ENCODE data around the gene JARID2. TPM values are rescaled to one million over a fixed set of nuclear protein-coding genes. Genes with fewer than 3 reads are reported as not detected.

Gene JARID2
- total RNA-seq, 1 experiment from 2014 or later, result 6.0 TPM

GRCh38 chr6:15544321-15544900 lies 298.5 kb downstream of the JARID2 start:
- H3K4me1 ChIP-seq (ENCODE audit: control insufficient read depth, insufficient read depth, low read length), result no peaks in the 10 kb centered on the region
- no peak for TF ChIP-seq REST (IDR thresholded peaks at IDR 0.05; ENCODE audit: insufficient read depth in 1 of 2, low read depth in 2 of 2, low read length in 1 of 2)
- TF ChIP-seq TCF7L2 (IDR thresholded peaks at IDR 0.05; ENCODE audit: low read depth, low read length), result no peak
- no peak for TF ChIP-seq POLR2AphosphoS5 (IDR thresholded peaks at IDR 0.05; ENCODE audit: low read depth, low read length)
- TF ChIP-seq SIN3A (IDR thresholded peaks at IDR 0.05; ENCODE audit: borderline replicate concordance, insufficient read depth, low read depth, low read length), result no peak
- ATAC-seq, result no peak
- ChIA-PET CTCF (no interaction called here), POLR2A (no interaction called here)
- H3K27me3 ChIP-seq (ENCODE audit: control insufficient read depth, insufficient read depth, low read length), result no peaks in the 10 kb centered on the region
- H3K4me3 ChIP-seq (ENCODE audit: low read depth in 2 of 2, low read length in 2 of 2), result no peak overlapping the region
- H3K27ac ChIP-seq (ENCODE audit: low read length), result no peak overlapping the region
- in situ Hi-C loops (cut with HindIII; ENCODE audit: low pct_unique_long_range_greater_than_20kb, low sequenced_read_pairs) (no loop called here), intact Hi-C loops (cut with micrococcal nuclease; ENCODE audit: unreplicated experiment) (no loop called here)
- no peaks in the 10 kb centered on the region for H3K9me3 ChIP-seq (ENCODE audit: control insufficient read depth, insufficient read depth, low read depth, low read length)
- BruUV-seq (replicated peaks), result no TSS peak
- DNase-seq (ENCODE audit: low read depth, low spot score), result no peak
- H3K36me3 ChIP-seq (ENCODE audit: control insufficient read depth, insufficient read depth, low read length), result no peaks in the 10 kb centered on the region

- no peak overlapping the region for H3K27ac ChIP-seq (ENCODE audit: low read length)
- TF ChIP-seq REST (IDR thresholded peaks at IDR 0.05; ENCODE audit: insufficient read depth in 1 of 2, low read depth in 2 of 2, low read length in 1 of 2) (no peak), POLR2AphosphoS5 (IDR thresholded peaks at IDR 0.05; ENCODE audit: low read depth, low read length) (no peak), CTCF (IDR thresholded peaks at IDR 0.05) (no peak), TCF7L2 (IDR thresholded peaks at IDR 0.05; ENCODE audit: low read depth, low read length) (no peak), SIN3A (IDR thresholded peaks at IDR 0.05; ENCODE audit: borderline replicate concordance, insufficient read depth, low read depth, low read length) (no peak)
- no peaks in the 10 kb centered on the region for H3K9me3 ChIP-seq (ENCODE audit: control insufficient read depth, insufficient read depth, low read depth, low read length)
- ATAC-seq, result no peak
- no peak for DNase-seq (ENCODE audit: low read depth, low spot score)
- in situ Hi-C loops (cut with HindIII; ENCODE audit: low pct_unique_long_range_greater_than_20kb, low sequenced_read_pairs), result no loop called here
- H3K36me3 ChIP-seq (ENCODE audit: control insufficient read depth, insufficient read depth, low read length), result no peaks in the 10 kb centered on the region
- no peak overlapping the region for H3K4me3 ChIP-seq (ENCODE audit: low read depth in 2 of 2, low read length in 2 of 2)
- CTCF ChIA-PET, result no interaction called here
- POLR2A ChIA-PET, result no interaction called here
- no peaks in the 10 kb centered on the region for H3K4me1 ChIP-seq (ENCODE audit: control insufficient read depth, insufficient read depth, low read length)
- intact Hi-C loops (cut with micrococcal nuclease; ENCODE audit: unreplicated experiment), result no loop called here
- H3K27me3 ChIP-seq (ENCODE audit: control insufficient read depth, insufficient read depth, low read length), result no peaks in the 10 kb centered on the region
- BruUV-seq (replicated peaks), result no TSS peak
These were observed 300.7 kb downstream of the JARID2 start for GRCh38 chr6:15546591-15546990.
